ENCODE results near the gene DIAPH2.

The DIAPH2 gene

DNA sequence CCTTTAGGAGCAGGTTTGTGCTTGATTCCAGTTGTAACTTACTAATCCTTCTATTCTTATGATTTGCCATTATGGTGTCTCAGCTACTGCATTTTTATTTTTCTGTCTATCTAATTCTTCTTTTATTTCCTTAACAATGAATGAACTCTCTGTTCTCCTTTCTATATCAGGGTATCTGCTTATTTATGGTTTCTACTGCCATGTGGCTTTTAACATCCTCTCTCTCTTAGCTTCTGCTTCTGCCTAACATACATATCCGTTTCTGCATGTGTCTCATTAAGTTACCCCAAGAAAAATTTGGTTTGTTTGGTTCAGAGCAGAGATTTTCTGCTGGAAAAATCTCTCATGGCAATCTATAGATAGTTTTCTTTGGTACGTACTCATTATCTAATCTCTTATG, 813.5 kb downstream of the DIAPH2 start:
- no peaks in the 10 kb centered on the region for H3K27me3 ChIP-seq
- no peaks in the 10 kb centered on the region for H3K4me1 ChIP-seq
- H3K36me3 ChIP-seq, result no peaks in the 10 kb centered on the region
- H3K4me3 ChIP-seq (ENCODE audit: low read depth, low read length), result no peak overlapping the region
- H3K9me3 ChIP-seq, result no peaks in the 10 kb centered on the region
- no peak for TF ChIP-seq CTCF (IDR thresholded peaks at IDR 0.05; ENCODE audit: low read depth, low read length)
- no peak for DNase-seq

DNA sequence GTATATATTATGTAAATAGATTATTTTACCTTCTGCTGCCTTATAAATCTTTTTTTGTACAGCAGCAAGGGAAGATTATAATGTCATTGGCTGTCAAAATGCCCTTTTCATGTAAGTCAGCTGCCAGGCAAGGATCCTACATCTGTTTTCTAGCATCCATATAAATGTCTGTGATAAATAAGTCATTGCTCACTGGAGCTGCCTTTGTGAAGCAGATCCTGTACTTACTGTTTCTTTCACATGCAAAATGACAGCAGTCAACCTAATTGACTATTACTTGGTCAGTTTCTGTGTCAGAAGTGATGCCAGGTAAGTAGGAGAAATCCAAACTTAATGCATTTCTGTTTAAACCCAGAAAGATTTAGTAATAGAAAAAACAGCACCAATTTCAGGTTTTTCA, 819.8 kb downstream of the DIAPH2 start:
- DNase-seq, result no peak

GRCh38 chrX:97517763-97518162, 833.1 kb downstream of the DIAPH2 start:
- TF ChIP-seq CTCF (IDR thresholded peaks at IDR 0.05; ENCODE audit: low read depth, low read length), result no peak
- no peak overlapping the region for H3K4me3 ChIP-seq (ENCODE audit: low read depth, low read length)
- no peaks in the 10 kb centered on the region for H3K27me3 ChIP-seq

More for the DNA sequence above, 819.8 kb downstream of the DIAPH2 start:
- TF ChIP-seq CTCF (IDR thresholded peaks at IDR 0.05; ENCODE audit: low read depth, low read length), result no peak
- Histone ChIP-seq H3K4me3 (ENCODE audit: low read depth, low read length) (no peak overlapping the region), H3K36me3 (no peaks in the 10 kb centered on the region), H3K4me1 (no peaks in the 10 kb centered on the region), H3K27me3 (no peaks in the 10 kb centered on the region), H3K9me3 (no peaks in the 10 kb centered on the region)

GRCh38 chrX:97522307-97522706, 837.7 kb downstream of the DIAPH2 start:
- Histone ChIP-seq H3K9me3 (no peaks in the 10 kb centered on the region), H3K36me3 (no peaks in the 10 kb centered on the region), H3K27me3 (no peaks in the 10 kb centered on the region)

More at GRCh38 chrX:97517763-97518162, 833.1 kb downstream of the DIAPH2 start:
- Histone ChIP-seq H3K9me3 (no peaks in the 10 kb centered on the region), H3K4me1 (no peaks in the 10 kb centered on the region), H3K36me3 (no peaks in the 10 kb centered on the region)
- no peak for DNase-seq

DNA sequence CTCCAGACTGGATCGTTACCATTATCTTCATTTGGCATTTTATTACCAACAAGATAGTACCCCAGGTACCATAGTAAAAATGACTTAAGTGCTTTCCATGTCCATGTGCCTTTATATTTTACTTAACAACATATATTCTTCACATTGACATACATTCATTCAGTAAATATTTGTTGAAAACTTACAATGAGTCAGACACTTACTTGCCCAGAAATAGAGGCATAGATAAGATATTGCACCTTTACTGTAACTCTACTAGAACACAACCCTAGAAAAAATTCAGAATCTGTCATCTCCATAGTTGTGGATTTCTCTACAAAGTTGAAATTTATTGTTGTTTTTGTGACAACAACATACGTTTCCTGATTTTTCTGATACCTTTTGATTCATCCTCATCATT, 839.7 kb downstream of the DIAPH2 start:
- Histone ChIP-seq H3K4me1 (no peaks in the 10 kb centered on the region), H3K9me3 (no peaks in the 10 kb centered on the region), H3K27me3 (no peaks in the 10 kb centered on the region), H3K36me3 (no peaks in the 10 kb centered on the region), H3K4me3 (ENCODE audit: low read depth, low read length) (no peak overlapping the region)
- DNase-seq, result no peak
- TF ChIP-seq CTCF (IDR thresholded peaks at IDR 0.05; ENCODE audit: low read depth, low read length), result no peak

More at GRCh38 chrX:97522307-97522706, 837.7 kb downstream of the DIAPH2 start:
- Histone ChIP-seq H3K4me1 (no peaks in the 10 kb centered on the region), H3K4me3 (ENCODE audit: low read depth, low read length) (no peak overlapping the region)
- no peak for TF ChIP-seq CTCF (IDR thresholded peaks at IDR 0.05; ENCODE audit: low read depth, low read length)
- no peak for DNase-seq

- TF ChIP-seq CTCF (IDR thresholded peaks at IDR 0.05; ENCODE audit: low read depth, low read length), result no peak
- Histone ChIP-seq H3K9me3 (no peaks in the 10 kb centered on the region), H3K4me1 (no peaks in the 10 kb centered on the region), H3K27me3 (no peaks in the 10 kb centered on the region), H3K36me3 (no peaks in the 10 kb centered on the region), H3K4me3 (ENCODE audit: low read depth, low read length) (no peak overlapping the region)
- DNase-seq, result no peak
These were observed 840.4 kb downstream of the DIAPH2 start for GRCh38 chrX:97524997-97525396.
